Testis (tissue), 3 donors: Measurements from ENCODE around the gene SAE1. TPM values are rescaled to one million over a fixed set of nuclear protein-coding genes. Genes with fewer than 3 reads are reported as not detected.

Experiments
- DNase-seq: peaks from one replicate; pipeline ENCODE4 v3.0.0-alpha.2; 2019
- H3K27ac ChIP-seq, 2 donors: fragments of 200-600 bp; sonication (generic); one replicate each; pipeline ENCODE4 v1.5.1; 2019
- H3K27me3 ChIP-seq: fragments of 200-600 bp; sonication (generic); one replicate; pipeline ENCODE4 v1.5.1; 2019
- H3K36me3 ChIP-seq: fragments of 200-600 bp; sonication (generic); one replicate; pipeline ENCODE4 v1.5.1; 2017; ENCODE audit warnings: low read depth; ENCODE audit errors: missing control alignments
- H3K4me1 ChIP-seq: fragments of 200-600 bp; sonication (generic); one replicate; pipeline ENCODE4 v1.5.1; 2019
- H3K4me3 ChIP-seq, 2 donors: fragments of 200-600 bp; sonication (generic); one replicate each; pipeline ENCODE4 v1.5.1; 2017 to 2019
- H3K9me3 ChIP-seq: fragments of 200-600 bp; sonication (generic); one replicate; pipeline ENCODE4 v1.5.1; 2017
- POLR2A ChIP-seq: fragments of 450-650 bp; IDR thresholded peaks from one replicate; pipeline ENCODE4 v1.6.1; 2017; ENCODE audit warnings: antibody characterized with exemption, mild to moderate bottlenecking, moderate library complexity
- WGBS, 2 donors: methylation state at CpG; one replicate each; pipeline ENCODE4 v1.1.5; 2018; 5-methylcytosine and 5-hydroxymethylcytosine counted together
- intact Hi-C: fragments of 100-400 bp; cut with DNase I; formaldehyde crosslinking; loops from one replicate; pipeline ENCODE4 v1.15.1; 2023; ENCODE audit warnings: low total_unique reads
- polyA plus RNA-seq: library from polyadenylated mRNA; stranded (reverse); fragments of 350-450 nt; fragmentation: Illumina TruSeq; extraction: RNeasy Lipid Tissue Mini Kit (QIAGEN cat#74804); gene quantifications from one replicate; pipeline ENCODE4 v1.2.3, GENCODE V29; 2014; ENCODE audit warnings: low read depth, low replicate concordance; ENCODE audit not compliant: insufficient read depth
- total RNA-seq, 2 donors: library from RNA; depleted of rRNA; stranded (reverse); fragments of >200 nt; gene quantifications; one replicate each; pipeline ENCODE4 v1.2.3, GENCODE V29; 2016
- TF ChIP-seq, protein P1 (sequence below), 3 experiments: fragments of 450-650 bp in 2 of 3; fragments of 200-600 bp in 1 of 3; sonication (generic) in 1 of 3; IDR thresholded peaks; one replicate each; pipeline ENCODE4 v1.5.1; 2016 to 2019; ENCODE audit warnings: antibody characterized with exemption in 3 of 3, mild to moderate bottlenecking in 2 of 3, moderate library complexity in 1 of 3

SAE1 gene
- total and polyA plus RNA-seq, 3 donors from 2014 or later: 105 to 185 (median 124) TPM

DNA sequence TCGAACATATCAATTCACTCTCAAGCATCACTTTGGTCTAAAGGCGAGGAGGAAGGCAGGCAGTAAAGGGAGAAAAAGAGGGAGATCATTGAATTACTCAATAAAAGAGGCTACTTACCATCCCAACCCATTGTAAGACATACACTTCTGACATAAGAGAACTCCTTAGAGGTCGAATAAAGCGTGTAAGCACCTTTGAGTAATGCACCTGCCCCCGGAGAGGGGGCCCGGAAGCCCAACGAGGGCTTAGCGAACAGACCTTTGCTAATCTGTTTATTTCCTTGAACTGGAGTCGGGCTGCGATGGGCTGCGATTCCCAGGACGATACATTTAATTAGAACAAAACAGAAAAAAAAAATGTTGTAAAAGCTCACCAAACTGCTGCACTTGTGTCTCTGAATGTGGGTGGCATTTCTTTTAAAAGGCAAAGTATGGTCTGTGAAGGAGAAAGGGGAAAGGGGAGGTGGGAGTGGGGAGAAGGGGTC, 20.1 kb upstream of the SAE1 start:
- Histone ChIP-seq H3K27me3 (no peaks in the 10 kb centered on the region), H3K36me3 (no peaks in the 10 kb centered on the region), H3K4me3 (peak overlapping the region; percentile 70 to 96), H3K9me3 (no peaks in the 10 kb centered on the region), H3K4me1 (peaks cover 22% of the 10 kb centered on the region), H3K27ac (peak overlapping the region; percentile 100)
- TF ChIP-seq, protein P1, sequence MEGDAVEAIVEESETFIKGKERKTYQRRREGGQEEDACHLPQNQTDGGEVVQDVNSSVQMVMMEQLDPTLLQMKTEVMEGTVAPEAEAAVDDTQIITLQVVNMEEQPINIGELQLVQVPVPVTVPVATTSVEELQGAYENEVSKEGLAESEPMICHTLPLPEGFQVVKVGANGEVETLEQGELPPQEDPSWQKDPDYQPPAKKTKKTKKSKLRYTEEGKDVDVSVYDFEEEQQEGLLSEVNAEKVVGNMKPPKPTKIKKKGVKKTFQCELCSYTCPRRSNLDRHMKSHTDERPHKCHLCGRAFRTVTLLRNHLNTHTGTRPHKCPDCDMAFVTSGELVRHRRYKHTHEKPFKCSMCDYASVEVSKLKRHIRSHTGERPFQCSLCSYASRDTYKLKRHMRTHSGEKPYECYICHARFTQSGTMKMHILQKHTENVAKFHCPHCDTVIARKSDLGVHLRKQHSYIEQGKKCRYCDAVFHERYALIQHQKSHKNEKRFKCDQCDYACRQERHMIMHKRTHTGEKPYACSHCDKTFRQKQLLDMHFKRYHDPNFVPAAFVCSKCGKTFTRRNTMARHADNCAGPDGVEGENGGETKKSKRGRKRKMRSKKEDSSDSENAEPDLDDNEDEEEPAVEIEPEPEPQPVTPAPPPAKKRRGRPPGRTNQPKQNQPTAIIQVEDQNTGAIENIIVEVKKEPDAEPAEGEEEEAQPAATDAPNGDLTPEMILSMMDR (IDR thresholded peaks at IDR 0.05): no peak
- TF ChIP-seq POLR2A: no peak
- 4 to 5% methylated on average over 12 of the region's 12 CpGs for WGBS, 2 donors
- intact Hi-C loops: no loop called here
- DNase-seq: no peak

DNA sequence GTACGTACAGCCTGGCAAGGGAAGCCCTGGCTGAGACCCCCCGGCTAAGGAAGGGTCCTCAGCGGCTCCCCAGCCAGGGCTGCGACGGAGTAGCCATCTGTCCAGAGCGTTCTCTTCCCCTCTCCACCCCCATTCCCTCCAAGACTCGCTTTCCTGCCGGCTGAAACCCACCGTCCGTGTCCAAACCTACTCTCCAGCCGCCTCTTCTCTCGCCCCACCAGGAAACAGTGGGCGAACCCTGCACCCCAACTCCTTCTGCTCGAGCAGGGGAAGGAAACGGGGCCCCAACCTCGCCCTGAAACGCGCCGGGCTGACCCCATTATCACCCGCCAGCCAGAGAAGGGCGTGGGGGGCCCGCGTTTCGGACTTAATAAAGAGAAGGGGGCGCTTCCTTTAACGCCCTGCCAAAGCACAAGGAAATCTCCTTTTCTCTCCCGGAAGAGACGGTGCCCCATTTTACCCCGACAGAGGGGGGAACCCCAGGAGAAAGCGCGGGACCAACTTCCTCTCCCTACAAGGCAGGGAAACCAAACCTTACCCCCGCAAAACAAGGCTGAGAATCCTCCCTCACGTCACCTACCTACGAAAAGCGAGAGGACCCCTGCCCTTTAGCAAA, 19.5 kb upstream of the SAE1 start:
- Histone ChIP-seq H3K27ac (peak overlapping the region; percentile 100), H3K36me3 (no peaks in the 10 kb centered on the region), H3K4me3 (peak overlapping the region; percentile 70 to 96), H3K27me3 (no peaks in the 10 kb centered on the region), H3K9me3 (no peaks in the 10 kb centered on the region), H3K4me1 (peaks cover 19% of the 10 kb centered on the region)
- DNase-seq: no peak
- TF ChIP-seq, protein P1 (IDR thresholded peaks at IDR 0.05): no peak
- TF ChIP-seq POLR2A: no peak
- 0 to 1% methylated on average over 35 of the region's 35 CpGs for WGBS, 2 donors
- intact Hi-C loops: no loop called here

DNA sequence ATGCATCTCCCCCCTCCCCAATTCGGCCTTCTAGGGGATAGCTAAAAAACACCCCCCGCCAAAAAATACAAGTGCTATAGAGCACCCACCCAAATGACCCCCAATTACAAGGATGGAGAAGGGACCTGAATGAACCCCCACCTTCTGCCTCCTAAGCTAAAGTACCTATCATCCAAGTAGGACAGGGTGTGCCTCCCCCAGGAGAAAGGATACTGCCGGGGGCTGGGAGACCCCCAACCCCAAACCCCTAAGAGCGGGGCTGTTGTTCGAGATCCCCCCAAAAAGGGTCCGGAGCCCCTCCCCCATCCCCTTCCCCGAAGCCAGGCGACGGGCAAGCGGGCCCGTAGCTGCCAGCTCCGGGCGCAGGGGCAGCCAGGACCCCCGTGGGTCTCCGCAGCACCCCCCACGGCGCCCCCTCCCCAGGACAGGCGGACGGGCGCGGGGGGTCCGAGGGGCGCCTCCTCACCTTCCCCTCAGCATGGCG, 18.9 kb upstream of the SAE1 start:
- TF ChIP-seq, protein P1 (IDR thresholded peaks at IDR 0.05): no peak
- no peak for TF ChIP-seq POLR2A
- H3K4me3 ChIP-seq: peak overlapping the region; percentile 70 to 96
- H3K36me3 ChIP-seq: no peaks in the 10 kb centered on the region
- 0 to 1% methylated on average over 15 to 24 of the region's 24 CpGs for WGBS, 2 donors
- no peaks in the 10 kb centered on the region for H3K27me3 ChIP-seq
- peak overlapping the region; percentile 100 for H3K27ac ChIP-seq
- intact Hi-C loops: no loop called here
- peaks cover 13% of the 10 kb centered on the region for H3K4me1 ChIP-seq
- no peaks in the 10 kb centered on the region for H3K9me3 ChIP-seq
- no peak for DNase-seq

DNA sequence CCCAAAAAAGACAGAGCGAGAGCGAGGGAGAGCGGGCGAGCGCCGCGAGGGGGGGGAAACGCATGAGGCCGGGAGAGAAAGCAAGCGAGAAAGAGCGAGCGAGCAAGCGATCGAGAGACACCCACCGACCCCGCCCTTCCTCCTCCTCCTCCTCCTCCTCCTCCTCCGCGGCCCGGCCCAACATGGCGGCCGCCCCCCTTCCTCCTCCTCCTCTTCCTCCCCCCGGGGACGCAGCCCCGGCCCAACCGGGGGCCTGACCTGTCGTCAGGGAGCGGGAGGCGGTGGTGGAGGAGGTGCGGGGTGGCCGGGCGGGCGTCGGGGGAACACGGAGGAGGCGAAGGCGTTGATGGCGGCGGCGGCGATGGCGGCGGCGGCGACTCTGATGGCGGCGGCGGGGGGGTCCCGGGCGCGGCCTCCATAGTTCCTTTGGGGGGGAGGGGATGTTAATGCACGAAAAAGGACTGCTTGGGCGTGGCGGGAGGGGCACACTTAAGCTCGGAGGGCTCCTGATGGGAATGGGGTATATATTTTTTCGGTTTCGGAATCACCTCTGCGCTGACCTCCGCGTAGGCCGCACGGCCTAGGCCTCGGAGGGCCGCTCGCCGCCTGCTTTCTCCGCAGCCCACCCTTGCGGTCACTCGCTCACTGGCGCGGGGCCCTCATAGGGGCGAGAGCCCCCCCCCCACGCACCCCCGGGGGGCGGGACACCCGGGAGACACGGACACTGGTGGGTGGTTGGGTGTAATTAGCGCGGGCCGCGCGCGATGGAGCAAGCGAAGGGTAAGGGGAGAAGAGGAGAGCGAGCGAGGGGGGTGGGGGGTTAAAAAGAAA, 18.3 kb upstream of the SAE1 start:
- intact Hi-C loops: no loop called here
- Histone ChIP-seq H3K27ac (peak overlapping the region; percentile 100), H3K27me3 (no peaks in the 10 kb centered on the region), H3K36me3 (no peaks in the 10 kb centered on the region), H3K4me3 (peak overlapping the region; percentile 70 to 96), H3K9me3 (no peaks in the 10 kb centered on the region), H3K4me1 (peaks cover 7% of the 10 kb centered on the region)
- 0 to 1% methylated on average over 44 to 65 of the region's 85 CpGs for WGBS, 2 donors
- TF ChIP-seq, protein P1 (IDR thresholded peaks at IDR 0.05): no peak
- no peak for TF ChIP-seq POLR2A
- DNase-seq: peak; percentile 89
